Spinal cord (tissue), 10 donors: ENCODE measurements around the gene C10orf62. TPM values are rescaled to one million over a fixed set of nuclear protein-coding genes. Genes with fewer than 3 reads are reported as not detected.
A peak's percentile ranks its signal among the peaks of the same experiment; 100 is the strongest.

Source experiments
- DNase-seq, 6 donors: peaks; one replicate each; pipeline versions ENCODE4 v3.0.0 to v3.0.0-alpha.2; 2013 to 2015; ENCODE audit warnings: low spot score in 6 of 6, low read depth in 4 of 6
- H3K27ac ChIP-seq: one replicate; pipeline ENCODE4 v1.5.1; 2013; ENCODE audit warnings: low read depth, low read length, control low read depth
- H3K27me3 ChIP-seq: one replicate; pipeline ENCODE4 v1.6.1; 2013; ENCODE audit warnings: low read length; ENCODE audit not compliant: control insufficient read depth, insufficient read depth
- H3K36me3 ChIP-seq: one replicate; pipeline ENCODE4 v1.6.1; 2013; ENCODE audit warnings: low read length; ENCODE audit not compliant: control insufficient read depth, insufficient read depth
- H3K4me1 ChIP-seq: one replicate; pipeline ENCODE4 v1.6.1; 2013; ENCODE audit warnings: low read length; ENCODE audit not compliant: control insufficient read depth, insufficient read depth
- H3K4me3 ChIP-seq: one replicate; pipeline ENCODE4 v1.5.1; 2013; ENCODE audit warnings: low read depth, low read length, control low read depth
- H3K9me3 ChIP-seq: one replicate; pipeline ENCODE4 v1.6.1; 2013; ENCODE audit warnings: low read length; ENCODE audit not compliant: control insufficient read depth, insufficient read depth
- WGBS: methylation state at CpG from one replicate; pipeline ENCODE4 v1.1.5; 2013; ENCODE audit warnings: missing lambda C conversion rate; ENCODE audit not compliant: insufficient coverage; 5-methylcytosine and 5-hydroxymethylcytosine counted together
- polyA plus RNA-seq, 2 donors: library from polyadenylated mRNA; unstranded; fragments of 120-200 nt; gene quantifications; one replicate each; pipeline ENCODE4 v1.2.1, GENCODE V29; 2013; ENCODE audit not compliant: insufficient read length in 2 of 2
- total RNA-seq, 2 donors: library from RNA; depleted of rRNA in 1 of 2; stranded (reverse); fragments of 120-200 nt in 1 of 2; fragments of >200 nt in 1 of 2; gene quantifications; one replicate each; pipeline versions ENCODE4 v1.2.3 to v1.2.4, GENCODE V29; 2013 to 2014
- donor health status: healthy.

The C10orf62 gene
- total and polyA plus RNA-seq, 4 donors: 0.26 to 0.50 TPM; not detected in 2

DNA sequence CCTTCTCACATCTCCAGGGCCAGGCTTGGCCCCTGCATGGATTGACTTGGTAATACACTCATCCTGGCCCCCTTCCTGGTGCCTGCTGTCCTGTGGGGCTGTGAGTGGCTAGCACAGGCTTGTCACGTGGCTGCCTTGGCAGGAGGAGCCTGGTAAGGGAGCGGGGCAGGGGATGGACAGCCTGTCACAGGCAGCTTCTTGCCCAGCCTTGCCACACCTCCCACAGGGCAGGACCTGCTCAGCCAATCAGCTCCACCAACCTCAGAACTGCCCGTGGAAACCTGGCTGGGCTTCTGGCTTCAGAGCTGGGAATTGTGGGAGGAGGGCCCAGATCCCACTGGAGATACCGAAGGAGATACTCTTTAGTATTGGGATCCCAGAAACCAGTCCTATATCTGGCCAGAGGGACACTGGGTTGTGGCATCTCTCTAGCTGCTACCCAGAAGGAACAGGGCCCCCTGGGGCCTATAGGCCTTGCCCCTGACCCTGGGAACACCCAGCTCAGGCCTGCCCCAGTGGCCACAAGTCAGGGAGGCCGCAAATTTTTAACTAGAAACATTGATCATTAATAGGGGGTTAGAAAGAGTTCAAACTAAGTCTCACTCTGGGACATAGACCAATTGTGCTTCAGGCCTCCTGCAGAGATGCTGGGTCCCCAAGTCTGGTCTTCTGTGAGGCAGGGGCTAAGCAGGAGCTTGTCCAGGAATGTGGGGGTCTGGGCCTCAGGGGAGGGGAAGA is 5.3 kb upstream of the C10orf62 start, which contains the start of gene HOGA1:
TSS of gene HOGA1 (plus strand) at position 330 of the 738 bp plus-strand sequence. CDS start at position 645, 315 bp downstream.
- no peaks in the 10 kb centered on the region for H3K36me3 ChIP-seq
- peak within 1 kb of the TSS; percentile 57 for H3K27ac ChIP-seq
- 20% methylated on average over 3 of the region's 5 CpGs for WGBS

DNA sequence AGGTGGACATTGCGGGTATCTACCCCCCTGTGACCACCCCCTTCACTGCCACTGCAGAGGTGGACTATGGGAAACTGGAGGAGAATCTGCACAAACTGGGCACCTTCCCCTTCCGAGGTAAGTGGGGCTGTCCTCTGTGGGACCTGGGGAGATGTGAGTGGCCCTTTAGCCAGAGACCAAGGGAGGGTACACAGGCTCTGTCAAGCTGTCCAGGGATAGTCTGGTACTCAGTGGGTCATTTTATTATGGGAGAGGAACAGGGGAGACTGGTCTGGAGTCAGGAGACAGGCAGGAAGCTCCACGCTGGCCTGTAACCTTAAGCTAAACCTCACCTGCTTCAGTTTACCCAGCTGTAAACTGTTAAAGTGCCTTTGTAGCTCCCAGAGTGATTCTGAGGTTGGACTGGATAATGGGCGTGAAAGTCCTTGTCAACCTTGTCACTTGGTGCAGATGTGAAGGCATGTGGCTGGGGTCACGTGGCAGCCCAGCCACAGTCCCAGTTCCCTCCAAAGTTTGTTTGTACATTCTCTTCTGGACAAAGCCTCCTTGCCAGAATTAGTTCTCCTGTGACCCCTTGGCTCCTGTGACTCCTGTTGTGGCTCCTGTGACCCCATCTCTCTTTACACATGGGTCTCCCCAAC is 4.6 kb upstream of the C10orf62 start:
- no peaks in the 10 kb centered on the region for H3K9me3 ChIP-seq
- no peaks in the 10 kb centered on the region for H3K36me3 ChIP-seq
- no peak for DNase-seq
- no peak overlapping the region for H3K4me3 ChIP-seq
- H3K27ac ChIP-seq: no peak overlapping the region
- H3K27me3 ChIP-seq: no peaks in the 10 kb centered on the region
- WGBS: 96% methylated on average over 2 of the region's 5 CpGs
- peaks cover 23% of the 10 kb centered on the region for H3K4me1 ChIP-seq

More for the DNA sequence above, 5.3 kb upstream of the C10orf62 start, which contains the start of gene HOGA1:
- no peaks in the 10 kb centered on the region for H3K9me3 ChIP-seq
- no peak within 1 kb of the TSS for H3K4me3 ChIP-seq
- no peaks in the 10 kb centered on the region for H3K27me3 ChIP-seq
- DNase-seq: peak in 4 of 6 donors; percentile 23 to 88 (median 50)
- H3K4me1 ChIP-seq: peaks cover 21% of the 10 kb centered on the region

DNA sequence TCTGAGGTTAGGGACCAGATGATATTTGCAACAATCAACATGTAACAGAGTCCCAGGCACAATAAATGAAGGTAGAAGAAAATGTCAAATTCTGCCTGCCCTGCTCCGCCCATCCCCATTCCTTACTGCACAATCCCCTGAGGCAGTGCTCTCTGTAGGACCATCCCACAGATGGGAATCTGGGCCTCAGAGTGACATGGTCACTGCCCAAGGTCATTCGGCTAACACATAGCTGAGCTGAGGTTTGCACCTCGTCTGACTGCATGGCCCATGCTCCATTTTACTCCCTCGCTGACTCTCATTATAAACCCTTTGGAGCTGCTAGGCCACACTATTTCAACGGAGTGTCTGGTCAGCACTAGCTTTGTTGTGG is 4.1 kb upstream of the C10orf62 start:
- Histone ChIP-seq H3K9me3 (no peaks in the 10 kb centered on the region), H3K36me3 (peaks cover 2% of the 10 kb centered on the region), H3K4me1 (peaks cover 23% of the 10 kb centered on the region), H3K27me3 (no peaks in the 10 kb centered on the region), H3K27ac (no peak overlapping the region), H3K4me3 (no peak overlapping the region)
- WGBS: 81% methylated on average over 5 of the region's 5 CpGs
- no peak for DNase-seq

DNA sequence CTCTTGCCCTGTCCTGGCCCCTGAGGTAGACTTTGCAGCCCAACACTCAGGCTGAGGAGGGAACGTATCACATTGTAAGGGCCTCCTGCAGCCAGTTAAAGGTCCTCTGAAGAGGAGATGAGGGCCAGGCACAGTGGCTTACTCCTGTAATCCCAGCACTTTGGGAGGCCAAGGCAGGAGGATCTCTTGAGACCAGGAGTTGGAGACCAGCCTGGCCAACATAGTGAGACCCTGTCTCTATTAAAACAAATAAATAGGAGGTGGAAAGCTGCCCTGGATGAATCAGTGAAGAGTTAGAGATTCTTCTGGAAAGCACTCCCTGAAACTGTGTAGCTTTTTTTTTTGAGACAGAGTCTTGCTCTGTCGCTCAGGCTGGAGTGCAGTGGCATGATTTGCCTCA is 2.3 kb upstream of the C10orf62 start:
- no peak for DNase-seq
- WGBS: 100% methylated on average over 2 of the region's 2 CpGs
- H3K36me3 ChIP-seq: peaks cover 2% of the 10 kb centered on the region
- H3K4me1 ChIP-seq: peaks cover 23% of the 10 kb centered on the region
- no peaks in the 10 kb centered on the region for H3K27me3 ChIP-seq
- H3K9me3 ChIP-seq: no peaks in the 10 kb centered on the region
- H3K4me3 ChIP-seq: no peak overlapping the region
- H3K27ac ChIP-seq: no peak overlapping the region

DNA sequence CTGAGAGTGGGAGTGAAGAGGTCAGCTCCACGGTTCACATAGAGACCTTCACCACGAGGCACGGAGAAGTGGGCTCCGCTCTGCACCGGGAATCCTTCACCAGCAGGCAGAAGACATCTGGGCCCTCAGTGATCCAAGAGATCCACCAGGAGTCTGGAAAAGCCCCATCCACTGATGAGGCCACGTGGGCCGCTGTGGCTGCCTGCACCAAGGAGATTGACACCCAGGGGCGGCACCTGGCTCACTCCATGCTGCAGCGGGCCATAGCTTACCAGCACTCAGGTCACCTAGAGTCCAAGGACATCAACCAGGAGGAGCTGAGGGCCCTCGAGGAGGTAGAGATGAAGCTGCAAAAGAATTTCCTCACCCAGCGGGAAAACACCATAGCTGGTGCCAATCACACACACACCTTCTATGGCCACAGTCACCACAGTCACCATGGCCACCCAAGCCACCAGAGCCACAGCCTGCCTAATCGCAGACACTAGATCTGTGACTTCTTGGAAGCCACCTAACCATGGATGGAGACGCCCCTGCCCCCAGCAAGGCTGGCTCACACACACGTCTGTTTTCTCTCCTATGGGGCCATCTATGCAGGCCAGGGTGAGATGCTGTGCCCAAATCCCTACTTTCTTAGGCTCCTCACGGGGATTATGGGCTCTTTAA is 694 bp downstream of the C10orf62 start:
- no peaks in the 10 kb centered on the region for H3K27me3 ChIP-seq
- H3K4me3 ChIP-seq: no peak overlapping the region
- H3K9me3 ChIP-seq: no peaks in the 10 kb centered on the region
- WGBS: 92% methylated on average over 14 of the region's 15 CpGs
- DNase-seq: no peak
- peaks cover 6% of the 10 kb centered on the region for H3K4me1 ChIP-seq
- H3K36me3 ChIP-seq: peaks cover 2% of the 10 kb centered on the region
- H3K27ac ChIP-seq: no peak overlapping the region

DNA sequence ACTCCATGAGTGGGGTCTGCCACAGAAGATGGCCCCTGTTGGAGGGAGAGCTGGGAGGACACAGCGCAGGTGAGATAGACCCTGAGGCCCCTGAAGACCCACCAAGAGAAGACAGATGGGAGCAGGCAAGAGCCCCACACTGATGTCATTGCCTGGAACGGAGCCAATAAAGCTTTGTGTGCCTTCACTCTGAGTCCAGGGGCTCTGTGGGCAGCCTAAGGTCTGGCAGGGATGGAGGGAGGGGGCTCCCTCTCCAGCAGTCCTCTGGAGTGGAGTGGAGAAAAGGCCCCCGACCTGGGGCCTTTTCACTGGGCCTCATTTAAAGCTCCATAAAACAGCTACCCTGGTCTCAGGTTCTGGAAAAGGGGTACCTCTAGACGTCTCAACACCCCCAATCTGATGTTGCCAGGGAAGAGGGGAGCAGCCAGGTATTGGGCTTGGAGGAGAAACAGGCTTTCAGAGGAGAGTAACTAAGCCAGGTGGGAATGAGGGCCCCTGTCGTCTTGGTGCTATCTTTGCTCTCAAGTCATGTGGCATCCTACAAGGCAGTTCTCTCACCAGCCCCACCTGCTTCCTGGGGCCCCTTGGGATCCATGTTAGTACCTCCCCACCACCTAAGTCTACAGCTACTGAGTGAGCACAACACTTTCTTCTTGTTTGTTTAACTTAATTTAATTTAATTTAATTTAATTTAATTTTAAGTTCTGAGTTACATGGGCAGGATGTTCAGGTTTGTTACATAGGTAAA is 1.4 kb downstream of the C10orf62 start:
- 93% methylated on average over 3 of the region's 5 CpGs for WGBS
- Histone ChIP-seq H3K4me1 (peaks cover 6% of the 10 kb centered on the region), H3K36me3 (peaks cover 2% of the 10 kb centered on the region), H3K27me3 (no peaks in the 10 kb centered on the region), H3K9me3 (no peaks in the 10 kb centered on the region), H3K27ac (no peak overlapping the region), H3K4me3 (no peak overlapping the region)
- no peak for DNase-seq

DNA sequence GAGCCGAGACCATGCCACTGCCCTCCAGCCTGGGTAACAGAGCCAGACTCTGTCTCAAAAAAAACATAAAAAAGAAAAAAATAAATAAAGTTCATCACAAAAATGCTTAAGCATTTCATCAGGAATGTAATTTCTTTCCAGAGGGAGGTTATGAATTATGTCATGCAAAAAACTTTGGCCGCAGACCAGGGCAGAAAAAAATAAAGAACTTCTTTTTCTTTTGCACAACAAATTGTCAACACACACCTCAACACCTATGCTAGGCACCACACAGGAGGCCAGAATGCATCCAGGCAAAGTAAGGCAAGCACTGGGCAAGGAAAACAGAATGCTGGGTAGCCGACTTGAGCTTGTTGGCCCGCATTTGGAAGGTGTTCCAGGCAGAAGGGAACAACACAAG is 3.9 kb downstream of the C10orf62 start:
- Histone ChIP-seq H3K9me3 (no peaks in the 10 kb centered on the region), H3K4me1 (peaks cover 6% of the 10 kb centered on the region), H3K36me3 (peaks cover 2% of the 10 kb centered on the region), H3K4me3 (no peak overlapping the region), H3K27me3 (no peaks in the 10 kb centered on the region), H3K27ac (no peak overlapping the region)
- DNase-seq: no peak
- WGBS: 91% methylated on average over 2 of the region's 4 CpGs

DNA sequence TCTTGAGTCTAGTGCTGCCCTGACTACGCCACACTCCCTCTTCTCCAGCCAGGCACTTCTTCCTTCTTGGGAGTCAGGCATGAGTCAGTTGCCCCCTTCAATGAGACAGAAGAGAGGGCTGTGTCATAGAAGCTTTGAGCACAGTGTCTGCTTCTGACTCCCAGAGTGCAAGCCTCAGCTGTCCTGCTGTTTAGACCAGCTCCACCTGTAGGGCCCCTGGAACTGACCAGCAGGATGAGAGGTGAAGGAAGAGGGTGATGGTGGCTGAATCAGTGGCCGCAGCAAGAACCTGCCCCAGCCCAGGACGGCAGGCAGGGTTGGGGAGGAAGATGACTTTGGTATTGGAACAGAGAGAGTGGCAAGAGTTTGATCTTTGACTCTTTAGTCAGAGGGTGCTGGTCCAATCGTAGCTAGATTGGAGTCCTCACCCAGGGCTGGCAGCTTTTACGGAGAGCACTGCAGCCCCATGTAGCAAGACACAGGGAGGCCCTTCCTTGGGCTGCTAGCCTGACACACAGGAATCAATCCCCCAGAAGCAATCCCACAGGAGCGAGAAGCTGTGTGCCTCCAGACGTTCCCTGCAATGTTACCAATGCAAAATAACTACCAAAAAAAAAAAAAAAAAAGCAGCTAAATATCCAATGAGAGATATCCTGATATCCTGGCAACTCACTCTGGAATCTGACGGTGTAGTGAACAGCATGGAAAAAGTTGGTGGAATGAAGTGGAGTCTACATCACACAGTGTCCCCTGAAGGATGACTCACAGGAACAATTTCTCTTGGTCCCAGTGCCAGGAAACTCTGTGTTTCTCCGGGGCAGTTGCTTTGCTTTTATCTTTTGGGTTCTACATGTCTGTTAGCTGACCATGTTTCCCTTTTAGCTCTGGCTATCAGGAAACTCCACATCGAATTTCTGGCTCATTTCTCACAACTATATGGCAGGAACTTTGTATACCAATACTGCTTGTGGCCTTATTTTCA is 6.9 kb downstream of the C10orf62 start:
- Histone ChIP-seq H3K4me3 (no peak overlapping the region), H3K36me3 (peaks cover 7% of the 10 kb centered on the region), H3K27ac (no peak overlapping the region), H3K4me1 (peaks cover 6% of the 10 kb centered on the region), H3K9me3 (no peaks in the 10 kb centered on the region), H3K27me3 (no peaks in the 10 kb centered on the region)
- DNase-seq: no peak
- 76% methylated on average over 7 of the region's 10 CpGs for WGBS
